Tibial artery (tissue), 4 donors: ENCODE measurements around the gene GRAMD4.

Experiments
- DNase-seq, 2 donors: peaks; one replicate each; pipeline ENCODE4 v3.0.0-alpha.2; 2019
- H3K27ac ChIP-seq, 2 donors: fragments of 200-600 bp; sonication (generic) in 1 of 2; 1 replicate in 1 of 2; 2 replicates in 1 of 2; pipeline ENCODE4 v1.5.1; 2018 to 2019; ENCODE audit warnings: mild to moderate bottlenecking in 1 of 2
- H3K27me3 ChIP-seq, 2 donors: fragments of 200-600 bp; sonication (generic) in 1 of 2; one replicate each; pipeline versions ENCODE4 v1.5.1 to v1.6.0; 2016 to 2019
- H3K36me3 ChIP-seq, 3 donors: fragments of 200-600 bp; sonication (generic) in 2 of 3; one replicate each; pipeline ENCODE4 v1.5.1; 2016 to 2019; ENCODE audit warnings: mild to moderate bottlenecking in 2 of 3
- H3K4me1 ChIP-seq, 4 donors: fragments of 200-600 bp; sonication (generic) in 2 of 4; 1 replicate in 3 of 4; 2 replicates in 1 of 4; pipeline ENCODE4 v1.5.1; 2016 to 2019
- H3K4me3 ChIP-seq, 2 donors: fragments of 200-600 bp; sonication (generic) in 1 of 2; 1 replicate in 1 of 2; 2 replicates in 1 of 2; pipeline ENCODE4 v1.5.1; 2018 to 2019; ENCODE audit warnings: mild to moderate bottlenecking in 2 of 2
- H3K9me3 ChIP-seq, 3 donors: fragments of 200-600 bp; sonication (generic) in 1 of 3; one replicate each; pipeline ENCODE4 v1.5.1; 2016 to 2019
- intact Hi-C: fragments of 100-400 bp; cut with DNase I; formaldehyde crosslinking; loops from one replicate; pipeline ENCODE4 v1.15.0; 2023; ENCODE audit warnings: low total_unique reads
- TF ChIP-seq, protein P1 (sequence below), 2 experiments: fragments of 200-600 bp in 1 of 2; fragments of 450-650 bp in 1 of 2; IDR thresholded peaks; one replicate each; pipeline ENCODE4 v1.5.1; 2017 to 2019; ENCODE audit warnings: antibody characterized with exemption in 2 of 2, mild to moderate bottlenecking in 1 of 2, moderate library complexity in 1 of 2

GRAMD4 gene

GRCh38 chr22:46614025-46614931 lies 5.9 kb upstream of the GRAMD4 start:
- no peaks in the 10 kb centered on the region for H3K36me3 ChIP-seq
- peaks cover 0 to 24% (median 6%) of the 10 kb centered on the region in 4 donors for H3K4me1 ChIP-seq
- no peak overlapping the region for H3K27ac ChIP-seq
- no peak for DNase-seq
- no peaks in the 10 kb centered on the region for H3K27me3 ChIP-seq
- H3K4me3 ChIP-seq = no peak overlapping the region
- H3K9me3 ChIP-seq = no peaks in the 10 kb centered on the region
- TF ChIP-seq, protein P1, sequence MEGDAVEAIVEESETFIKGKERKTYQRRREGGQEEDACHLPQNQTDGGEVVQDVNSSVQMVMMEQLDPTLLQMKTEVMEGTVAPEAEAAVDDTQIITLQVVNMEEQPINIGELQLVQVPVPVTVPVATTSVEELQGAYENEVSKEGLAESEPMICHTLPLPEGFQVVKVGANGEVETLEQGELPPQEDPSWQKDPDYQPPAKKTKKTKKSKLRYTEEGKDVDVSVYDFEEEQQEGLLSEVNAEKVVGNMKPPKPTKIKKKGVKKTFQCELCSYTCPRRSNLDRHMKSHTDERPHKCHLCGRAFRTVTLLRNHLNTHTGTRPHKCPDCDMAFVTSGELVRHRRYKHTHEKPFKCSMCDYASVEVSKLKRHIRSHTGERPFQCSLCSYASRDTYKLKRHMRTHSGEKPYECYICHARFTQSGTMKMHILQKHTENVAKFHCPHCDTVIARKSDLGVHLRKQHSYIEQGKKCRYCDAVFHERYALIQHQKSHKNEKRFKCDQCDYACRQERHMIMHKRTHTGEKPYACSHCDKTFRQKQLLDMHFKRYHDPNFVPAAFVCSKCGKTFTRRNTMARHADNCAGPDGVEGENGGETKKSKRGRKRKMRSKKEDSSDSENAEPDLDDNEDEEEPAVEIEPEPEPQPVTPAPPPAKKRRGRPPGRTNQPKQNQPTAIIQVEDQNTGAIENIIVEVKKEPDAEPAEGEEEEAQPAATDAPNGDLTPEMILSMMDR (IDR thresholded peaks at IDR 0.05) = no peak
- intact Hi-C loops = no loop called here

- H3K9me3 ChIP-seq = no peaks in the 10 kb centered on the region
- H3K4me1 ChIP-seq = peaks cover 0 to 28% (median 6%) of the 10 kb centered on the region in 4 donors
- TF ChIP-seq, protein P1 (IDR thresholded peaks at IDR 0.05) = no peak
- DNase-seq = no peak
- no peaks in the 10 kb centered on the region for H3K36me3 ChIP-seq
- no peaks in the 10 kb centered on the region for H3K27me3 ChIP-seq
- H3K4me3 ChIP-seq = no peak overlapping the region
- H3K27ac ChIP-seq = no peak overlapping the region
- intact Hi-C loops = no loop called here
Observed at GRCh38 chr22:46617207-46617985, 2.8 kb upstream of the GRAMD4 start.

DNA sequence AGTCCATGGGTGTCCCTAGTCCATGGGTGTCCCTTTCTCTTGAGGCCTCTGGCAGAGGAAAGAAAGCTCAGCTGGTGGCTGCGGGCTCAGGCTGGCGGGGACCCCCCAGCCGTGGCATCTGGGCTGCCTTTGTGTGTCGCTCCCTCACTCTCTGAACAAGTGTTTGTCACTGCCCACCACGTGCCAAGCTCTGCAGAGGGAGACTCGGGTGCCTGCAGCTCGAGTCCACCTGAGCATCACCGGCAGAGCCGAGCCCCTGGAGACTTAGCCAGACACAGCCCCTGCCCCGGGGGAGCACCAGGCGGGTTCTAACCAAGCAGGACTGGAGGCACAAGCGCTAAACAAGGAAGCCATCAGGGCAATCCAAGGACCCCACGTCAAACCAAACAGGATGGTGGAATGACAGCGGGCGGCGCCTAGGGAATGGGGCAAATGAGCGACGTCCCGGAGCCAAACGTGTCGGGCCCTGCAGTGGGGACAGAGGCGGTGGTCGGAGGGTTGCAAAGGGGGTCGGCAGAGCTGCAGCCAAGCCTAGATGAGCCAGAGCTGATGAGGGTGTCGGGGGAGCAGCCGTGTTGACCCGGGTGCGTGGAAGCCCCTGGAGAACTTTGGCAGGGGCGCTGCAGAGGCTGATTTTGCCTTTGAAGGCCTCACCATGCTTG lies 2.1 kb upstream of the GRAMD4 start:
- TF ChIP-seq, protein P1 (IDR thresholded peaks at IDR 0.05) = no peak
- Histone ChIP-seq H3K4me3 (no peak overlapping the region), H3K9me3 (no peaks in the 10 kb centered on the region), H3K27ac (no peak overlapping the region), H3K27me3 (no peaks in the 10 kb centered on the region), H3K36me3 (no peaks in the 10 kb centered on the region), H3K4me1 (peaks cover 0 to 28% (median 3%) of the 10 kb centered on the region in 4 donors)
- intact Hi-C loops = no loop called here
- DNase-seq = no peak

- Histone ChIP-seq H3K9me3 (no peaks in the 10 kb centered on the region), H3K4me1 (peaks cover 0 to 28% (median 2%) of the 10 kb centered on the region in 4 donors), H3K27ac (no peak overlapping the region), H3K4me3 (no peak overlapping the region), H3K27me3 (no peaks in the 10 kb centered on the region), H3K36me3 (no peaks in the 10 kb centered on the region)
- intact Hi-C loops = no loop called here
- TF ChIP-seq, protein P1 (IDR thresholded peaks at IDR 0.05) = no peak
- no peak for DNase-seq
Observed at GRCh38 chr22:46618667-46619066, 1.5 kb upstream of the GRAMD4 start.

GRCh38 chr22:46619240-46619829 lies 851 bp upstream of the GRAMD4 start:
- Histone ChIP-seq H3K4me3 (no peak overlapping the region), H3K9me3 (no peaks in the 10 kb centered on the region), H3K27ac (no peak overlapping the region), H3K27me3 (no peaks in the 10 kb centered on the region), H3K36me3 (no peaks in the 10 kb centered on the region), H3K4me1 (peaks cover 0 to 28% (median 2%) of the 10 kb centered on the region in 4 donors)
- TF ChIP-seq, protein P1 (IDR thresholded peaks at IDR 0.05) = no peak
- intact Hi-C loops = no loop called here
- no peak for DNase-seq
